ENCODE measurements around the gene NPC1L1.
"Not testable (repeated sequence)": the region's sequence is repeated elsewhere in the genome, so short reads cannot be mapped to it uniquely, and the experiment has no call there.

The NPC1L1 gene

DNA sequence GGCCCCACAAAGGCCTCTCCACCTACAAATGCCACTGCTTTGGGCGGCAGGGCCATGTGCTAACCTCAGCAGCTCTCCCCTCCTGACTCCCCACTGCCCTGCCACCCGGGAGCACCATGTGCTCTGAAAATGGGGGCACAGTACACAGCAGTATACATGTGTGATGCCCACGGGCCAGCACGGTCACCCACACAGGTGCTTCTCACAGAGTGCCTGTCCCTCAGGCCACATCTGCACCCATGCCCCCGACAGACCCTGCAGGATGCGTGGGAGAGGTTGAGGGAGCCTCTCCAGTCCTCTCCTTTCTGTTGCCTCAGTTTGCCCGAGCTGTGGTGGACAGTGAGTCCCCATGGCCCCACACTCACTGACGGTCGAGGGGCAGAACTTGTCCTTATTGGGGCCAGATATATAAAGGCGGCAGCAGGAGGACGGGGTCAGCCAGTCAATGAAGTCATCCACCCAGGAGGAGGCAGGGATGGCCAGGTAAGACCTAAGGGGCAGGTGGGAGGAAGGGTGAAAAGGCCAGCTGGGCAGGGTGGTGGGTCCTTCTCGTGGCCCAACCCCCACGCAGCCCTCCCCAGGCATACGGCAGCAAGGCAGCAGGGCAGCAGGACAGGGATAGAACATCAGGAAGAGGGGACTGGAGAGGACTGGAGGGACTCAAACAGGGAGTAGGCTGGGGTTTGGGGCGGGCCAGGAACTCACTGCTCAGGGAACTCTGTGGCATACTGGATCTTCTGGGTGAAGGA lies 19.6 kb downstream of the NPC1L1 start:
- in situ Hi-C loops (cut with HindIII; ENCODE audit: low pct_unique_long_range_greater_than_20kb, low sequenced_read_pairs), result no loop called here
- TF ChIP-seq JUND (IDR thresholded peaks at IDR 0.05; ENCODE audit: low read depth), result no peak
- DNase-seq (ENCODE audit: low read depth in 1 of 2, low spot score in 1 of 2), result no peak

DNA sequence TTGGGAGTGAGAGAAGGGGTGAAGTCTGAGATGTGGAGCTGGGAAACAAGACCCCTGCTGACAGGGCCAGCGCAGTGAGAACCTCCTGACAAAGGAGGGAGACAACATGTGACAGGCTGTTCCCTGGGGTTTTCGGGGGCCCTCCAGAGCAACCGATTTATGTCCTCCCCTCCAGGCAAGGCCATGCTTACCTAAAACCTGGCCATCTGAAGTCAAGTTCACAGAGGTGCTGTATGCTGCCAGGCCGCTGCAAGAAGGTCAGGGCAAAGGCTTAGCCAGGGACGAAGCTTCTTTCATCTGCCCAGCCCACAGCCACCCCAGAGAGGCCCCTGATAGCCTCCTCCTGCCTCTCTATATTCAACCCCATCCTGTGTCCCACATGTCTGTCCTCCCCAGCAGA lies 20.6 kb downstream of the NPC1L1 start:
- in situ Hi-C loops (cut with HindIII; ENCODE audit: low pct_unique_long_range_greater_than_20kb, low sequenced_read_pairs), result no loop called here
- DNase-seq (ENCODE audit: low read depth in 1 of 2, low spot score in 1 of 2), result no peak
- TF ChIP-seq JUND (IDR thresholded peaks at IDR 0.05; ENCODE audit: low read depth), result no peak

DNA sequence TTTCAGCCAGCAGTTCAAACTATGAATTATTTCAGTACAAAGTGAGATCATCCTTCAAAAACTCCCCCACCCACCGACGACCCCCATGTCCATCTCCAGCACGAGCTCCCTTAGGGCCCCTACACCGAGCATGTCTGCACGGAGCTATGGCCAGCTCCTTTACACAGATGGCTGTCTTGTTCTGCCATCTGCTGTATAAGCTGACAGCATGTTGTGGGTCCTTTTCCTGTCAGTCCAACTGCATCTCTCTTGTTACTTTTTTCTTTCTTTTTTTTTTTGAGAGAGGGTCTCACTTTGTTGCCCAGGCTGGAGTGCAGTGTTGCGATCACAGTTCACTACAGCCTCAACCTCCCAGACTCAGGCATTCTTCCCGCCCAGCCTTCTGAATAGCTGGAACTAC lies 21.6 kb downstream of the NPC1L1 start:
- in situ Hi-C loops (cut with HindIII; ENCODE audit: low pct_unique_long_range_greater_than_20kb, low sequenced_read_pairs), result no loop called here
- no peak for TF ChIP-seq JUND (IDR thresholded peaks at IDR 0.05; ENCODE audit: low read depth)

GRCh38 chr7:44518761-44519160 lies 22.4 kb downstream of the NPC1L1 start:
- in situ Hi-C loops (cut with HindIII; ENCODE audit: low pct_unique_long_range_greater_than_20kb, low sequenced_read_pairs), result no loop called here
- DNase-seq (ENCODE audit: low read depth in 1 of 2, low spot score in 1 of 2), result no peak
- no peak for TF ChIP-seq JUND (IDR thresholded peaks at IDR 0.05; ENCODE audit: low read depth)

More for the DNA sequence above, 21.6 kb downstream of the NPC1L1 start:
- no peak for DNase-seq (ENCODE audit: low read depth in 1 of 2, low spot score in 1 of 2)

DNA sequence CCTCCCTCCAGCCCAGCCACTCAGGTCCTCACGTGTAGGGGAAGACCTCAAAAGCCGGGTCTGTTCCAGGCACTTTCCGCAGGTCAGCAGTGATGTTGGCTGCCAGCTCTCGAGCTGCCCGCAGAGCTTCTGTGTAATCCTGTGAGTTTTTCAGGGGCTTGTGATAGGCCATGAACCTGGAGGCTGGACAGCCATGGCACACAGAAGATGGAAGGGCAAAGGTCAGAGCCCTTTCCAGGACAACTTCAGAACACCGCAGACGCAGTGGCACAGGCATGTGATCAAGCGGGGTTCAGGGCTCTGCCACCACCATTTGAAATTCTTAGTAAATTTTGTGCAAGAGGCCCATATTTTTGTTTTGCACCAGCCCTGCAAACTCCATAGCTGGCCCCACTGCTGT lies 24.0 kb downstream of the NPC1L1 start:
- no peak for TF ChIP-seq JUND (IDR thresholded peaks at IDR 0.05; ENCODE audit: low read depth)
- DNase-seq (ENCODE audit: low read depth in 1 of 2, low spot score in 1 of 2), result no peak
- in situ Hi-C loops (cut with HindIII; ENCODE audit: low pct_unique_long_range_greater_than_20kb, low sequenced_read_pairs), result no loop called here

- no peak for TF ChIP-seq JUND (IDR thresholded peaks at IDR 0.05; ENCODE audit: low read depth)
- in situ Hi-C loops (cut with HindIII; ENCODE audit: low pct_unique_long_range_greater_than_20kb, low sequenced_read_pairs), result no loop called here
- DNase-seq (ENCODE audit: low read depth in 1 of 2, low spot score in 1 of 2), result no peak
Observed at GRCh38 chr7:44515590-44516268, 25.4 kb downstream of the NPC1L1 start.

- DNase-seq (ENCODE audit: low read depth in 1 of 2, low spot score in 1 of 2), result no peak
- in situ Hi-C loops (cut with HindIII; ENCODE audit: low pct_unique_long_range_greater_than_20kb, low sequenced_read_pairs), result no loop called here
Observed at GRCh38 chr7:44512736-44513135, 28.4 kb downstream of the NPC1L1 start.

GRCh38 chr7:44511863-44512468 lies 29.2 kb downstream of the NPC1L1 start:
- TF ChIP-seq JUND (IDR thresholded peaks at IDR 0.05; ENCODE audit: low read depth), result no peak
- DNase-seq (ENCODE audit: low read depth in 1 of 2, low spot score in 1 of 2), result no peak
- in situ Hi-C loops (cut with HindIII; ENCODE audit: low pct_unique_long_range_greater_than_20kb, low sequenced_read_pairs), result no loop called here

More at GRCh38 chr7:44512736-44513135, 28.4 kb downstream of the NPC1L1 start:
- TF ChIP-seq JUND (IDR thresholded peaks at IDR 0.05; ENCODE audit: low read depth), result no peak

GRCh38 chr7:44511236-44511635 lies 29.9 kb downstream of the NPC1L1 start:
- in situ Hi-C loops (cut with HindIII; ENCODE audit: low pct_unique_long_range_greater_than_20kb, low sequenced_read_pairs), result no loop called here
- no peak for DNase-seq (ENCODE audit: low read depth in 1 of 2, low spot score in 1 of 2)
- TF ChIP-seq JUND (IDR thresholded peaks at IDR 0.05; ENCODE audit: low read depth), result no peak

GRCh38 chr7:44508328-44509030 lies 32.7 kb downstream of the NPC1L1 start:
- in situ Hi-C loops (cut with HindIII; ENCODE audit: low pct_unique_long_range_greater_than_20kb, low sequenced_read_pairs), result no loop called here
- DNase-seq (ENCODE audit: low read depth in 1 of 2, low spot score in 1 of 2), result no peak
- TF ChIP-seq JUND (IDR thresholded peaks at IDR 0.05; ENCODE audit: low read depth), result no peak

DNA sequence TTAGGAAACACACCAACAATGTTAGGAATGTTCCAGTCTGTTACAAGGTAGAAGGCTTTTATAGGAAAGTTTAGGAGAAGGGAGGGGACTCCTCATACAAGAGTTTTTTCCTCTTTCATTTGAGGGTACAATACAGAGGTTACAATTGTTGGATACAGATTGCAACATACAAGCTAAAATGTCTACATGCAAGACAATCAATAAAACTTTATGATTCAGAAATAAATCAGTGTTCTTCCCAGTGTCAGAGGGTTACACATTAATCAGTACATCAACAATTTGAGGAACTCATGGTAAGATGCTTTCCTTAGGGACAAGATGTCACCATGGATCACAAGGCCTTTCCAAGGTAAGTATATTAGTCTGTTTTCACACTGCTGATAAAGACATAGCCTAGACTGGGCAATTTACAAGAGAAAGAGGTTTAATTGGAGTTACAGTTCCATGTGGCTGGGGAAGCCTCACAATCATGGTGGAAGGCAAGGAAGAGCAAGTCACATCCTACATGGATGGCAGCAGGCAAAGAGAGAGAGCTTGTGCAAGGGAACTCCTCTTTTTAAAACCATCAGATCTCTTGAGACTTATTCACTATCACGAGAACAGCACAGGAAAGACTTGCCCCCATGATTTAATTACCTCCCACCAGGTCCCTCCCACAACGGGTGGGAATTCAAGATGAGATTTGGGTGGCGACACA lies 34.4 kb downstream of the NPC1L1 start:
- in situ Hi-C loops (cut with HindIII; ENCODE audit: low pct_unique_long_range_greater_than_20kb, low sequenced_read_pairs); DNase-seq (ENCODE audit: low read depth in 1 of 2, low spot score in 1 of 2): not testable (repeated sequence)

- DNase-seq (ENCODE audit: low read depth in 1 of 2, low spot score in 1 of 2), result no peak
- in situ Hi-C loops (cut with HindIII; ENCODE audit: low pct_unique_long_range_greater_than_20kb, low sequenced_read_pairs), result no loop called here
Observed at GRCh38 chr7:44505595-44505994, 35.5 kb downstream of the NPC1L1 start.

More at GRCh38 chr7:44505595-44505994, 35.5 kb downstream of the NPC1L1 start:
- no peak for TF ChIP-seq JUND (IDR thresholded peaks at IDR 0.05; ENCODE audit: low read depth)

All from T47D (cell line).